ENCODE measurements around the gene HJV.
"Not testable (repeated sequence)": the region's sequence is repeated elsewhere in the genome, so short reads cannot be mapped to it uniquely, and the experiment has no call there.

HJV gene

DNA sequence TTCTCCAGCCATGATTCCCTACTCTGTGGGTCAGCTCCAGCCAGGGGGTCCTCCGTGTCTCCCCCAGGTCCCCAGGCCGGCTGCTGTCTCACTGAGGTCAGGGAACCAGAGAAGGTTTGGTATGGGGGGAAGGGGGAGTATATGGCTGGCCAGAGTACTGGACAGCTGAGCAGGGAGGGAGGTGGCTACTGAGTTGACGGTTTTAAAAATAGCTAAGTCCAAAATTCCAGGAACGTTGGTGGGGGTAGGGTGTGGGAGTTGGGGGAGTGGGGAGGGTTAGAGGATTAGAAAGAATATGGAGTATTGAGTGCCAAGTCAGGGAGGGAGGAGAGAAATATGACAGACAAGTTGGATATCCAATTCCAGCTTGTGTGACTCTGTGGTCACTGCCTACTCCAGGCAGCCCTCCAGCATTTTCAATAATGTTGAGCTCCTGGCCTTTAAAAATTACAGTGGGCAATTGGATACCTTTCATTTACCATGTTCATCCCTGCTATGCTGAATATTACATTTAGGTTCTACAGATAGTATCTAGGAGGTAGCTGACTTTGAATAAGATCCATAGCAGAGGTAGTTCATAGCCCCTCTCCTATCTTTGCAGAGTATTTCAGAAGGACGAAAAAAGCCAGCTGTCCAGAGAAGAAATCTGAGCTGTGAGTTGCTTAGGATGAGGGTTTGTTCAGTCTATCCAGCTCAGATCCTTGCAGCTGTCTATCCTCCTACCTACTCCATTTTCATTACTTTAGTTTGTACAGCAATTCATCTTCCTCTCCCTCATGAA is at the start of gene HJV:
HJV (minus strand) TSS at position 114 of the 781 bp plus-strand sequence. CDS start 1,504 bp downstream, outside the sequence.
- no peak for DNase-seq (ENCODE audit: low spot score)

- not testable (repeated sequence) for DNase-seq (ENCODE audit: low spot score)
These were observed 37.6 kb upstream of the HJV start for GRCh38 chr1:146059148-146059547.

GRCh38 chr1:146051852-146052676 is 30.5 kb upstream of the HJV start:
- DNase-seq (ENCODE audit: low spot score) = peak; percentile 97

- no peak for DNase-seq (ENCODE audit: low spot score)
These were observed 29.9 kb upstream of the HJV start for GRCh38 chr1:146051452-146051851.

DNA sequence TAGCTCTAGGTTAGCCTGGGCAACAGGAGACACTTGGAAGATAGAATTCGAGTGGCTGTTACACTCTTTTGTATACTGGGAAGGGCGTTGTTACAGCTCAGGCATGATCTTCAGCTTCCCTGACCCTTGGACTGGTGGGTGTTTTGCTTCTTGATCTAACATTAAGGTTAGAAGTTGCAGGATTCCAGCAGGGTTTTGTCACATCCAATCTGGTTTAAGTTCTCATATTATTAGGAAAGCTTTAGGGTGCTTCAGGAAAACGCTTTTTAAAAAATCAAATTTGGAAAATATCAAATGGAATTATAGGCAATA is 29.1 kb upstream of the HJV start:
- DNase-seq (ENCODE audit: low spot score) = not testable (repeated sequence)

- DNase-seq (ENCODE audit: low spot score) = not testable (repeated sequence)
These were observed 28.5 kb upstream of the HJV start for GRCh38 chr1:146049866-146050651.

DNA sequence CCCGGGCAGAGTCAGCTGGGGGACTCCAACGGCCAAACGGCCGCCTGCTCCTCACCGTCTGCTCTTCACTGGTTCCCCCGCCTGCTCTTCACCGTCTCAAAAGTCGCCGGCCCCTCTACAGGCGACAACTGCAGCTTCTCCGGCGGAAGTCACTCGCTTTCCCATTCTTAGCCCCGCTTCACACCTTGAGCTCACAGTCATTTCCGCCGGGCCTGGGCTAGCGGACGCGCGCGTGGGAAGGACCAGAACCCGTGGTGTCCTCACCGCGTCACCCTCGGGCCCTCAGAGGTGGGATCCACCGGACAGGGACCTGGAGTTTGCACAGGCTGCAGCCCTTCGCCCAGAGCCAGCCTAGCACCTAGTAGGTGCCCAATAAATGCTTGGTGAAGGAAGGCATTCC is 27.9 kb upstream of the HJV start:
- no peak for DNase-seq (ENCODE audit: low spot score)

- peak; percentile 22 for DNase-seq (ENCODE audit: low spot score)
These were observed 27.1 kb upstream of the HJV start for GRCh38 chr1:146048514-146049115.

DNA sequence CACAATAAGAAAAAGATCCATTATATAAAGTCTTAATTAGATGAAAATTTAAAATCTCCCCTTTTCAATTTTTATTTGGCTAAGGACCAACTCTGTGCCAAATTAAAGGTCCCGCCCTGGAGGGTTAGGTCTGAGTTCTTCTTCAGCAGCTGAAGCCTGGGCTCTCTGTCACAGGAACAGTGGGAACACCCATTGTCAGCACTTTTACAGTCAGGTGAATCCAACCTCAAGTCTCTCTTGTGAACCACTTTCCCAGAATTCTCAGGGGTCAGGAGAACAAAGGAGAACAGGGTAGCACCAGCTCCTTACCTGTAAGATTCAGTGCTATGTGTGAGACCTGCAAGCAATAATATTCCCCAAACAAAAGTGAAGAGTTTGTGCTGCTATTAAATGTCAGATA is 25.1 kb upstream of the HJV start:
- no peak for DNase-seq (ENCODE audit: low spot score)

- no peak for DNase-seq (ENCODE audit: low spot score)
These were observed 18.3 kb upstream of the HJV start for GRCh38 chr1:146039844-146040194.

DNA sequence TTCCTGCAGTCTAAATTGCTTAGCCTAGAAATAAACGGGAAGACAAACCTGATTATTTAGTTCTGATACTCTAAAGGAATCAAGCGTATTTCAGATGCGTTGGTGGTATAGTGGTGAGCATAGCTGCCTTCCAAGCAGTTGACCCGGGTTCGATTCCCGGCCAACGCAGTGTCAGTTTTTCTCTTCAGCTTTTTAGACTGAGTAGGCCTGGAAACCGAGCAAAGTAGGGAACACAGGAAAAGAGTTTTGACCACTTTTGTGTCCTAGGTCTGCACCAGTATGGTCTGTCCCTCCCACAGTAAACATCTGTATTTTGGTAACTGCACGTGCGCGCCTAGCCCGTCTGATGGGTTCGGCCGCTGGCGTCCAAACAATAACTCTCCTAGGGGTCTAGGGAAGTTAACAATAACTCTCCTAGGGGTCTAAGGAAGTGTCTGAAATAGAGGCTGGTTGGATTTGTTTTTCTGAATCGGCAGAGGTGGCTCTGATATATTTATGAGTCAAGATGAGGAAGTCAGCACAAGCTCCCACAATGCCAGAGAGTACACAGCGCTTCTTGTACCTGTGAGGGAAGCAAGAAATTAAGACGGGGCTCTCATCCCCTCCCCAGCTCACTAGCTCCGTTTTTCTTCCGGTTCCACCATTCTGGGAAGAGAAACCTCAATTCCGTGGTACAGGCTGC is 15.6 kb upstream of the HJV start:
- peak; percentile 90 for DNase-seq (ENCODE audit: low spot score)

DNA sequence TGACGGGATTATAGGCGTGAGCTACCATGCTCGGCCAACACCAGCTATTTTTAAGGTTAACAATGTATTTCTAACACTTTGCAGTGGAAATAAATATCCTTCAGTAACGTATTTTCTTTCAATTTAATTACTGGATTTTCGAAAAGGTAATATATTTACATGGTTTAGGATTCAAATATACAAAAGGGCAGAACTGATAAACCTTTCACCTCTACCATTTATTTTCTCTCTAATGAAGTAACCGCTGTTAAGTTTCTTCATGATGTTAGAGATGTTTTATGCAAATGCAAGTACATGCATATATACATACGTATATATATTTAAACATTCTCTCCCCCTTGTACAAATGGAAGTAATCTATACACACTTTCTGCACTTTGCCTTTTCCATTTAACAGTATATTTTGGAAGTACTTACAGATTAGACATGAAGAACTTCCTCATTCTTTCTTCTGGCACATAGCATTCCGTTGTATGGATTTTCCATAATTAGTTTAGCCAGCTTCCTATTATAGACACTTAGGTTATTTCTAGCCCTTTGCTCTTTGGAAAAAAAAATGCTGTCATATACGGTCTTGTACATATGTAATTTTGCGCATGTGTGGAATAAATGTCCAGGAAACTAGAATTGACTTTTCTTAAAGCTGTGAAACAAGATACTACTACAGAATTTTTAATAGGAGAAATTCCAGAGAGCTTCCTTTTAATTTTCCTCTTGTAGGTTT is 14.9 kb upstream of the HJV start:
- DNase-seq (ENCODE audit: low spot score) = peak; percentile 82

DNA sequence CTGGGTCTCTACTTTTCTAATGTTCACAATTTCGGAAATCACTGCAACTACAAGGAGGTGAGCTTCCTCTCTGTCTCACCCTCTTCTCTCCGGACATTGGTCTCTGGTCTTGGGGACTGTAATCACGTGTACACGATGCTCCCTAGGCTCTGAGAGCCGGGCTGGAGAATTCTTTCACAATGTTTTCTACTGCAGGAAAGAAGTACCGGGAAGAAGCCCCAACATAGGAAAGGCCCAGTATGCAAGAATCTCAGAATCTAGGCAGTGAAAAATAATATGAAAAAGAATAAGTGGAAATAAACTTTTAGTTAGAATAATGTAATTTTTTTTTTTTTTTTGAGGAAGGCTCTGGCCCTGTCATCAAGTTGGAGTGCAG is 13.5 kb upstream of the HJV start:
- peak; percentile 74 for DNase-seq (ENCODE audit: low spot score)

DNA sequence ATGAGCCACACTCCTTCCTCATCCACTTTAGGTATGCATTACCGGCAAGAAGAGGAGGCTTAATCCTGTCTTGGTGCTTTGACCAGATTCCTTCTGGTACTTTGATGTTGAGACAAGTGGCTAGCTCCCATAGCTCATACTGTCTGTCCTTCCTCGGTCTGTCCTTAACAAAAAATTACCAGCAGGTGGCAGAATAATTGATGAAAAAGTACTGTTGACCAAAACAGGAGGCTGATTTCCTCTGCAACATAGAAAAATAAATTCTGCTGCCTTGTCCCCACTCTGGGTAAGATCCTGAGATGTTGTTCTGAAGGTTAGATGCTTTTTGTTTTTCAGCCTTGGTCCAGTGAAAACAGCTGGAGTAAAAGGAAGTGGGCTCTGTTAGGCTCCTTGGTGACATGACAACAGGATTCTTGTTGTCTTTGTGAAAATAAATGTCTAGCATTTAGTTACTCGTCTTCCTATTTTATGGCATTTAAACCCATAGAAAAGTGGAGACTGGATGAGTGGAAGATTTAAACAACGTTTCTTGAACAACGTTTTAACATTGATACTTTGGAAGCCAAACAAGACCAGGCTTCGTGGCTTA is 11.2 kb upstream of the HJV start:
- peak; percentile 79 for DNase-seq (ENCODE audit: low spot score)

GRCh38 chr1:146031476-146031875 is 9.9 kb upstream of the HJV start:
- DNase-seq (ENCODE audit: low spot score) = no peak

DNA sequence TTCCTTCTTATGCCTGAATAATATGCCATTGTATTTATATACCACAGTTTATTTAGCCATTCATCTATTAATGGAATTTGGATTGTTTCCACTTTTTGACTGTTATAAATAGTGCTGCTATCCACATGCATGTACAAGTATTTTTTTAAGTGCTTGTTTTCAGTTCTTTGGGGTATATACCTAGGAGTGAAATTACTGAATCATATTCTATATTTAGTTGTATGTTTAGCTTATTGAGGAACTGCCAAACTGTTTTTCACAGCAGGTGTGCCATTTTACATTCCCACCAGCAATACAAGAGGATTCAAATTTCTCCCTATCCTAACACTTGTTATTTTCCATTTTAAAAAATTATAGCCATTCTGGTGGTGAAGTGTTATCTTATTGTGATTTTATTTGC is 7.6 kb upstream of the HJV start:
- DNase-seq (ENCODE audit: low spot score) = no peak

DNA sequence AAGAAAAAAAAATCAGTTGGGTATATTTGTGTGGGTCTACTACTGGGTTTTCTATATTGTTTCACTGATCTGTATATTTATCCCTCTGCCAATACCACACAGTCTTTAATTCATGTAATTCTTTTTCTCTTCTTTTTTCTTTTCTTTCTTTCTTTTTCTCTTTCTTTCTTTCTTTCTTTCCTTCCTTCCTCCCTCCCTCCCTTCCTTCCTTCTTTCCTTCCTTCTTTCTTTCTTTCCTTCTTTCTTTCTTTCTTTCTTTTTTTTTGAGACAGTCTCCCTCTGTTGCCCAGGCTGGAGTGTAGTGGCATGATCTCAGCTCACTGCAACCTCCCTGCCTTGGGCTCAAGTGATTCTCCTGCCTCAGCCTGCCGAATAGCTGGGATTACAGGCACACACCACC is 5.1 kb upstream of the HJV start:
- not testable (repeated sequence) for DNase-seq (ENCODE audit: low spot score)

GRCh38 chr1:146025787-146026495 is 4.4 kb upstream of the HJV start:
- DNase-seq (ENCODE audit: low spot score) = not testable (repeated sequence)

DNA sequence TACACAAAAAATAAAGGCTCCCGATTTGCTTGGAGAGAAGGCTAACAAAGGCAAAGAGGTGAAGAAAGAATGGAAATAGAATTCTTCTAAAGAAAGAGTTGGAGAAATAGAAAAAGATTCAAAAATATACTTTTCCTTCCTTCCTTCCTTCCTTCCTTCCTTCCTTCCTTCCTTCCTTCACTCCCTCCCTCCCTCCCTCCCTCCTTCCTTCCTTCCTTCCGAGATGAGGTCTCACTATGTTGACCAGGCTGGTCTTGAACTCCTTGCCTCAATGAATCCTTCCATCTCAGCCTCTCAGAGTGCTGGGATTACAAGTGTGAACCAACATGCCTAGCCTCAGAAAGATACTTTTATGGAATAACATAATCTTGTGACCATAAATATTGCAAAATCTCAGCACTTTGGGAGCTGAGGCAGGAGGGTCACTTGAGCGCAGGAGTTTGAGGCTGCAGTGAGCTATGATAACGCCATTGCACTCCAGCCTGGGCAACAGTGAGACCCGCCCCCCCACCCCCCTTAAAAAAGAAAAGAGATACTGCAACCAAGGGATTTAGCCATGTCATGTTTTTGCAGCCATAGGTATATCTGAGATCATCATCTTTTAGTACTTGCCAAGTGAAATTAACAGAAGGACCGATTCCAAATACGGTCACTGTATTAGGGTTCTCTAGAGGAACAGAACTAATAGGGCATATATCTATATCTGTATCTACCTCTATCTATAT is 1.0 kb upstream of the HJV start:
- DNase-seq (ENCODE audit: low spot score) = no peak

Data from RKO (cell line).